BLaER1 treated with 17β-estradiol and CSF1 and Interleukin-3, amounts not matched to agents 10 nM and 100 nM (cell line): Measurements from ENCODE around the gene NAPA.

Experiments
- H3K27ac ChIP-seq, 11 experiments: shearing (Covaris generic); formaldehyde crosslinking; 2 replicates each; pipeline ENCODE4 v1.8.1; 2022
- H3K27me3 ChIP-seq, 11 experiments: shearing (Covaris generic); formaldehyde crosslinking; 2 replicates each; pipeline ENCODE4 v1.8.1; 2022
- H3K36me3 ChIP-seq, 11 experiments: shearing (Covaris generic); formaldehyde crosslinking; 2 replicates each; pipeline ENCODE4 v1.8.1; 2022
- H3K4me1 ChIP-seq, 10 experiments: shearing (Covaris generic); formaldehyde crosslinking; 2 replicates each; pipeline ENCODE4 v1.8.1; 2022
- H3K4me2 ChIP-seq, 11 experiments: shearing (Covaris generic); formaldehyde crosslinking; 2 replicates each; pipeline ENCODE4 v1.8.1; 2022
- H3K4me3 ChIP-seq, 10 experiments: shearing (Covaris generic); formaldehyde crosslinking; 2 replicates each; pipeline ENCODE4 v1.8.1; 2022
- H3K9ac ChIP-seq, 11 experiments: shearing (Covaris generic); formaldehyde crosslinking; 2 replicates each; pipeline ENCODE4 v1.8.1; 2022
- H3K9me3 ChIP-seq, 11 experiments: shearing (Covaris generic); formaldehyde crosslinking; replicated peaks in 1 of 11; 2 replicates each; pipeline ENCODE4 v1.8.1; 2022
- H4K20me1 ChIP-seq, 11 experiments: shearing (Covaris generic); formaldehyde crosslinking; 2 replicates each; pipeline ENCODE4 v1.8.1; 2022
- Cebpa-rat ChIP-seq, 11 experiments: shearing (Covaris generic); IDR thresholded peaks; 2 replicates each; pipeline ENCODE4 v1.8.1; 2022

Gene NAPA

GRCh38 chr19:47509973-47510372, 4.9 kb downstream of the NAPA start:
- Histone ChIP-seq H4K20me1 (peaks cover 86 to 97% (median 95%) of the 10 kb centered on the region in 11 experiments), H3K27me3 (no peaks in the 10 kb centered on the region), H3K27ac (no peak overlapping the region), H3K4me3 (no peak overlapping the region), H3K9me3 (no peaks in the 10 kb centered on the region), H3K9ac (0 out of 22 replicates have a peak overlapping the region, but pooled peaks of 1 of the 11 experiments have one; percentile 99), H3K4me2 (peak overlapping the region in 4 of 11 experiments; percentile 9 to 98 (median 58); a peak in 2 of 22 replicates), H3K4me1 (peaks cover 44 to 75% (median 67%) of the 10 kb centered on the region in 10 experiments), H3K36me3 (peaks cover 0 to 55% (median 25%) of the 10 kb centered on the region in 11 experiments; a peak in 15 of 22 replicates)
- no peak for TF ChIP-seq Cebpa-rat (IDR thresholded peaks at IDR 0.05)

DNA sequence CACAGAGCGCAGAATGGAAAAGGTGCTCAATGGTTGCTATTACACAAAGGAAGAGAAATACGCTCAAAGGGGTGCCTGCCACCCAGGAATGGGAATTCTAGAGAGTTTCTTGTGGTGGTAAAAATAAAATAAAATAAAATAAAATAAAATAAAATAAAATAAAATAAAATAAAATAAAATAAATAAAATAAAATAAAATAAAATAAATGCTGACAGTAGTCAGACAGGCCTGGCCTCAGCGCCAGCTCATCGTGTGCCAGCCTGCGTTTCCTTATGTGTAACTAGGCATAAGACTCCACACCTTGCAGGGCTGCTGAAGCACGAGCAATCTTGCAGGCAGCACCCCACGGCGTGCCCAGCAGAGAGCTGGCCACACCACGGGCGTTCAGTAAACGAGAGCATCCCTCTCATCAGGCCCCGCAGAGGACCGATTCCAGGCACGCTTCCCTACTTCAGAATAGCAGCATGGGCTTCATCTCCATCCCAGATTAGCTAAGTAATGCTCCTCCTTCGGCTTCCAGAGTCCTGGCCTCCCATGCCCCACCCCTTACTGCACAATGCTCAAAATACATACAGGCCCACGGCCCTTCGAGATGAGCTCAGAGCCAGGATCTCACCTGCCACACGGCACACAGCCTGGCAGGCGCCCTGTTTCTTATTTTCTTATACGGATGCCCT, 5.6 kb downstream of the NAPA start:
- Histone ChIP-seq H3K9me3 (no peaks in the 10 kb centered on the region), H3K27me3 (no peaks in the 10 kb centered on the region), H3K4me2 (0 out of 22 replicates have a peak overlapping the region, but pooled peaks of 4 of the 11 experiments have one; percentile 59 to 89 (median 70)), H3K36me3 (peaks cover 0 to 61% (median 26%) of the 10 kb centered on the region in 11 experiments; a peak in 17 of 22 replicates), H3K27ac (no peak overlapping the region), H3K4me3 (no peak overlapping the region), H3K4me1 (peaks cover 43 to 75% (median 66%) of the 10 kb centered on the region in 10 experiments), H4K20me1 (peaks cover 93 to 100% (median 98%) of the 10 kb centered on the region in 11 experiments), H3K9ac (0 out of 22 replicates have a peak overlapping the region, but pooled peaks of 1 of the 11 experiments have one; percentile 34)
- TF ChIP-seq Cebpa-rat (IDR thresholded peaks at IDR 0.05), result no peak

DNA sequence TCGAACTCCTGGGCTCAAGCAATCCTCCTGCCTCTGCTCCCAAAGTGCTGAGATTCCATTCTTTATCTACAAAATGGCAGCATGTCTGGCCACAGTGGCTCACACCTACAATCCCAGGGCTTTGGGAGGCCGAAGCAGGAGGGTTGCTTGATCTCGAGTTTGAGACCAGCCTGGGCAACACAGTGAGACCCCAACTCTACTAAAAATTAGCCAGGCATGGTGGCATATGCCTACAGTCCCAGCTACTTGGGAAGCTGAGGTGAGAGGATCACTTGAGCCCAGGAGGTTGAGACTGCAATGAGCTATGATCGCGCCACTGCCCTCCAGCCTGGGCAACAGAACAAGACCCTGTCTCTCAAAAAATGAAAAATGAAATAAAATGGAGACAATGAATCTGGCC, 6.1 kb downstream of the NAPA start:
- H3K9me3 ChIP-seq, result no peaks in the 10 kb centered on the region
- peak overlapping the region in 6 of 11 experiments; percentile 19 to 71 (median 46); a peak in 4 of 22 replicates for H3K9ac ChIP-seq
- peaks cover under 1 to 67% (median 32%) of the 10 kb centered on the region in 11 experiments; a peak in 20 of 22 replicates for H3K36me3 ChIP-seq
- no peaks in the 10 kb centered on the region for H3K27me3 ChIP-seq
- H3K27ac ChIP-seq, result no peak overlapping the region
- H4K20me1 ChIP-seq, result peaks cover 92 to 100% (median 99%) of the 10 kb centered on the region in 11 experiments
- H3K4me1 ChIP-seq, result peaks cover 37 to 70% (median 60%) of the 10 kb centered on the region in 10 experiments
- no peak for TF ChIP-seq Cebpa-rat (IDR thresholded peaks at IDR 0.05)
- H3K4me3 ChIP-seq, result no peak overlapping the region
- peak overlapping the region; percentile 17 to 87 (median 73); a peak in 19 of 22 replicates for H3K4me2 ChIP-seq

DNA sequence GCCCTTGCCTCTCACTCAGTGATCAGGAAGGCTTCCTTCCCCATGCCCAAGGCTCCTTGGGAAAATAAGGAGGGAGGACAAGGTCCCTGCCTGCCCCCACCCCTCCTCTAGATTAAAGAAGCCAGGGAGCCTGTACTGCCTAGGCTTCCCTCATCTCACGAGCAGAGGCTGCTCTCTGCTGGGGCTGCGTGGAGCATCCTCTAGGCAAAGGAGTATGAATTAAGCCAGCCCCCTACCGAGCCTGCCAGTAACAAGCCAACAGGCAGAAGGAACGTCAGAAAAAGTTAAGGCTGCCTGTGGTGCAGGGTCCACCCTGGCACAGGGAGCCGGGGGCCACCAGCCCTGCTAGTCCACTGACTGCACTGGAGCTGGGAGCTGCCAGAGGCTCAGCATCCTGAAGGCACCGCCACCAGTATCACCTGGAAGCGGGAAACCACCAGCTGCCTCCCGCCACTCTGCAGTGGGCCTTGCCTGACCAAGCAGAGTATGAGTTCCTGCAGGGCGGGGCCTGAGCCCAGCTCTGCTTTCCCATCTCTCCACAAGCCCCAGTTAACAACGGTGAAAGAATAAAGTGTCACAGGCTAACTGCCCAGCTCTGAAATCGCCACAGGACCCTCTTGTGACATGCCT, 6.8 kb downstream of the NAPA start:
- peak overlapping the region; percentile 14 to 71 (median 46); a peak in 18 of 22 replicates for H3K9ac ChIP-seq
- H3K4me1 ChIP-seq, result peaks cover 31 to 63% (median 53%) of the 10 kb centered on the region in 10 experiments
- H3K36me3 ChIP-seq, result peaks cover 7 to 73% (median 38%) of the 10 kb centered on the region in 11 experiments
- TF ChIP-seq Cebpa-rat (IDR thresholded peaks at IDR 0.05), result no peak
- H3K9me3 ChIP-seq, result no peaks in the 10 kb centered on the region
- H3K27me3 ChIP-seq, result no peaks in the 10 kb centered on the region
- peaks cover 94 to 100% (median 100%) of the 10 kb centered on the region in 11 experiments for H4K20me1 ChIP-seq
- peak overlapping the region in 1 of 10 experiments; percentile 24; a peak in 1 of 20 replicates for H3K4me3 ChIP-seq
- peak overlapping the region; percentile 17 to 87 (median 73) for H3K4me2 ChIP-seq
- H3K27ac ChIP-seq, result peak overlapping the region in 6 of 11 experiments; percentile 1 to 51 (median 29); a peak in 9 of 22 replicates

DNA sequence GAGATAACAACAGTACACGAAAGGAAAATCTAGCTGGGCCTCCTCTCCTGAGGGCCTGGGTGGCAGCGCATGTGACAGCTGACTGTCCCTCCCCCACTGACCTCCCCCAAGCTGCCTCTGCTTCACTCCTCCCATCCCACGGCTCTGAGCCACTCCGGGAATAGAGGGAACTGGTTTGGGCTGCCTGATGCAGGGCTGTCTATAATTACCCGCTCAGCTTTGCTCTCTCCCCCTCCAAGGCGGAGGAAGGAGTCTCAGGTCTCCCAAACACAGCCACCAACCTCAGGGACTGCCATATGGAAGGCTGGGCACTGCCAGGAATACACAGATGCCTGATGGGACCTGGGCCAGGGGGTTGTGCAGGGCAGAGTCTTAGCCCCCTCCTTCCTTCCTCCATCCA, 7.9 kb downstream of the NAPA start:
- H3K9me3 ChIP-seq, result no peaks in the 10 kb centered on the region
- peaks cover 14 to 83% (median 46%) of the 10 kb centered on the region in 11 experiments for H3K36me3 ChIP-seq
- H3K27me3 ChIP-seq, result no peaks in the 10 kb centered on the region
- H3K27ac ChIP-seq, result peak overlapping the region in 6 of 11 experiments; percentile 1 to 51 (median 28); a peak in 8 of 22 replicates
- peaks cover 24 to 53% (median 44%) of the 10 kb centered on the region in 10 experiments for H3K4me1 ChIP-seq
- H3K9ac ChIP-seq, result peak overlapping the region; percentile 14 to 71 (median 46); a peak in 20 of 22 replicates
- peaks cover 88 to 100% (median 97%) of the 10 kb centered on the region in 11 experiments for H4K20me1 ChIP-seq
- no peak overlapping the region for H3K4me3 ChIP-seq
- H3K4me2 ChIP-seq, result peak overlapping the region; percentile 17 to 87 (median 73); a peak in 19 of 22 replicates
- no peak for TF ChIP-seq Cebpa-rat (IDR thresholded peaks at IDR 0.05)

- H3K9me3 ChIP-seq, result no peaks in the 10 kb centered on the region
- H3K27ac ChIP-seq, result peak overlapping the region in 1 of 11 experiments; percentile 51; a peak in 1 of 22 replicates
- peaks cover 24 to 48% (median 41%) of the 10 kb centered on the region in 10 experiments for H3K4me1 ChIP-seq
- peaks cover 85 to 100% (median 95%) of the 10 kb centered on the region in 11 experiments for H4K20me1 ChIP-seq
- no peak for TF ChIP-seq Cebpa-rat (IDR thresholded peaks at IDR 0.05)
- no peaks in the 10 kb centered on the region for H3K27me3 ChIP-seq
- peak overlapping the region in 7 of 11 experiments; percentile 10 to 71 (median 25); a peak in 4 of 22 replicates for H3K9ac ChIP-seq
- no peak overlapping the region for H3K4me2 ChIP-seq
- no peak overlapping the region for H3K4me3 ChIP-seq
- H3K36me3 ChIP-seq, result peaks cover 16 to 83% (median 49%) of the 10 kb centered on the region in 11 experiments
Measured at GRCh38 chr19:47506459-47506858, 8.4 kb downstream of the NAPA start.

DNA sequence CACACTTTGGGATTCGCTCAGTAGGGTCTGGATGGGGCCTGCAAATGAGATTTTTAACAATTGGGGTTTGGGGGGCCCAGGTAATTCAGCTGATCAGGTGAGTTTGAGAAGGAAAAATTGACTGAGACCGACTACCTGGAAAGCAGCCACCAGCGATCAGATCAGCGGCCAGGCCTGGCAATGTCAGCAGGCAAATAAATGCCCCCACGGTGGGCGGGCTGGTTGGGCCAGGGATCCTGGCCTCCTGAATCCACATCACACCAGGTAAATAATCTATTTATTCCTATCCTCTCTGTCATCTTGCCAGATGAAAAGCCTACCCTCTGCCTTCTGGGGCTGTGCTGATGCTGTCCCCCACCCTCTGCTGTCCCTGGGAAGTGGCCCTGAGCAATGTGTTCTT, 9.4 kb downstream of the NAPA start:
- Histone ChIP-seq H4K20me1 (peaks cover 80 to 100% (median 95%) of the 10 kb centered on the region in 11 experiments), H3K4me2 (no peak overlapping the region), H3K9ac (no peak overlapping the region), H3K36me3 (peaks cover 25 to 83% (median 56%) of the 10 kb centered on the region in 11 experiments), H3K9me3 (no peaks in the 10 kb centered on the region), H3K4me1 (peaks cover 24 to 38% (median 33%) of the 10 kb centered on the region in 10 experiments), H3K4me3 (no peak overlapping the region), H3K27ac (no peak overlapping the region), H3K27me3 (no peaks in the 10 kb centered on the region)
- no peak for TF ChIP-seq Cebpa-rat (IDR thresholded peaks at IDR 0.05)

- no peak for TF ChIP-seq Cebpa-rat (IDR thresholded peaks at IDR 0.05)
- Histone ChIP-seq H3K27ac (no peak overlapping the region), H3K36me3 (peaks cover 39 to 87% (median 66%) of the 10 kb centered on the region in 11 experiments), H3K4me1 (peaks cover 20 to 24% (median 22%) of the 10 kb centered on the region in 10 experiments), H3K9me3 (no peaks in the 10 kb centered on the region), H3K4me3 (no peak overlapping the region), H3K9ac (peak overlapping the region in 1 of 11 experiments; percentile 31; a peak in 2 of 22 replicates), H3K4me2 (no peak overlapping the region), H3K27me3 (no peaks in the 10 kb centered on the region), H4K20me1 (peaks cover 75 to 100% (median 94%) of the 10 kb centered on the region in 11 experiments)
Measured at GRCh38 chr19:47503826-47504150, 11.1 kb downstream of the NAPA start.
